ENCODE measurements around the gene TPRG1. TPM values are rescaled to one million over a fixed set of nuclear protein-coding genes. Genes with fewer than 3 reads are reported as not detected.

TPRG1 gene
- polyA plus RNA-seq, 1 donor (not counting 4 experiments of a cell fraction or from before 2014, with no cell fraction given): 1.5 TPM

- no peak overlapping the region for H3K9ac ChIP-seq (ENCODE audit: control insufficient read depth, extremely low read depth, insufficient read depth, low read length)
- H3K9me3 ChIP-seq (ENCODE audit: control insufficient read depth, low read depth, low read length): no peaks in the 10 kb centered on the region
- no peak overlapping the region for H3K4me3 ChIP-seq (ENCODE audit: control insufficient read depth in 2 of 3, extremely low read depth in 1 of 3, insufficient read depth in 2 of 3, low read depth in 1 of 3, low read length in 3 of 3)
- H3K36me3 ChIP-seq (ENCODE audit: control insufficient read depth in 2 of 2, extremely low read depth in 1 of 2, insufficient read depth in 2 of 2, low read length in 2 of 2): no peaks in the 10 kb centered on the region
- H3K27ac ChIP-seq (ENCODE audit: control insufficient read depth, insufficient read depth, low read length): no peak overlapping the region
- H3K4me2 ChIP-seq (ENCODE audit: control insufficient read depth, extremely low read depth, insufficient read depth, low read depth, low read length): no peak overlapping the region
- no peaks in the 10 kb centered on the region for H4K20me1 ChIP-seq (ENCODE audit: control insufficient read depth, extremely low read depth, insufficient read depth, low read length)
- DNase-seq (ENCODE audit: low read depth, low spot score) (no peak), FAIRE-seq (no peak)
- no peak overlapping the region for H2AFZ ChIP-seq (ENCODE audit: control insufficient read depth, low read length)
- no peaks in the 10 kb centered on the region for H3K9me1 ChIP-seq (ENCODE audit: control insufficient read depth, extremely low read depth, insufficient read depth, low read length)
- dilution Hi-C loops (cut with MboI; ENCODE audit: extremely low pct_ligation_motif_present, low sequenced_read_pairs): no loop called here
- TF ChIP-seq, protein P1, sequence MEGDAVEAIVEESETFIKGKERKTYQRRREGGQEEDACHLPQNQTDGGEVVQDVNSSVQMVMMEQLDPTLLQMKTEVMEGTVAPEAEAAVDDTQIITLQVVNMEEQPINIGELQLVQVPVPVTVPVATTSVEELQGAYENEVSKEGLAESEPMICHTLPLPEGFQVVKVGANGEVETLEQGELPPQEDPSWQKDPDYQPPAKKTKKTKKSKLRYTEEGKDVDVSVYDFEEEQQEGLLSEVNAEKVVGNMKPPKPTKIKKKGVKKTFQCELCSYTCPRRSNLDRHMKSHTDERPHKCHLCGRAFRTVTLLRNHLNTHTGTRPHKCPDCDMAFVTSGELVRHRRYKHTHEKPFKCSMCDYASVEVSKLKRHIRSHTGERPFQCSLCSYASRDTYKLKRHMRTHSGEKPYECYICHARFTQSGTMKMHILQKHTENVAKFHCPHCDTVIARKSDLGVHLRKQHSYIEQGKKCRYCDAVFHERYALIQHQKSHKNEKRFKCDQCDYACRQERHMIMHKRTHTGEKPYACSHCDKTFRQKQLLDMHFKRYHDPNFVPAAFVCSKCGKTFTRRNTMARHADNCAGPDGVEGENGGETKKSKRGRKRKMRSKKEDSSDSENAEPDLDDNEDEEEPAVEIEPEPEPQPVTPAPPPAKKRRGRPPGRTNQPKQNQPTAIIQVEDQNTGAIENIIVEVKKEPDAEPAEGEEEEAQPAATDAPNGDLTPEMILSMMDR (optimal IDR thresholded peaks at IDR 0.05 in 1 of 3, IDR thresholded peaks at IDR 0.05 in 1 of 3, conservative IDR thresholded peaks at IDR 0.05 in 1 of 3; ENCODE audit: extremely low read depth in 1 of 3, insufficient read depth in 2 of 3, low read length in 3 of 3): no peak
- no peak for TF ChIP-seq EZH2 (IDR thresholded peaks at IDR 0.05; ENCODE audit: low read length)
- H3K27me3 ChIP-seq (ENCODE audit: control insufficient read depth, extremely low read depth, insufficient read depth, low read length): peaks cover 13% of the 10 kb centered on the region
- no peaks in the 10 kb centered on the region for H3K4me1 ChIP-seq (ENCODE audit: control insufficient read depth, extremely low read depth, insufficient read depth, low read length)
- no peaks in the 10 kb centered on the region for H3K79me2 ChIP-seq (ENCODE audit: control insufficient read depth, insufficient read depth, low read length)
Observed at GRCh38 chr3:189146848-189147247, 24.9 kb upstream of the TPRG1 start.

- dilution Hi-C loops (cut with MboI; ENCODE audit: extremely low pct_ligation_motif_present, low sequenced_read_pairs): no loop called here
- DNase-seq (ENCODE audit: low read depth, low spot score) (no peak), FAIRE-seq (peak; percentile 92)
- no peaks in the 10 kb centered on the region for H3K9me3 ChIP-seq (ENCODE audit: control insufficient read depth, low read depth, low read length)
- H3K27ac ChIP-seq (ENCODE audit: control insufficient read depth, insufficient read depth, low read length): no peak overlapping the region
- H3K9ac ChIP-seq (ENCODE audit: control insufficient read depth, extremely low read depth, insufficient read depth, low read length): no peak overlapping the region
- no peak overlapping the region for H3K4me2 ChIP-seq (ENCODE audit: control insufficient read depth, extremely low read depth, insufficient read depth, low read depth, low read length)
- no peak overlapping the region for H3K4me3 ChIP-seq (ENCODE audit: control insufficient read depth in 2 of 3, extremely low read depth in 1 of 3, insufficient read depth in 2 of 3, low read depth in 1 of 3, low read length in 3 of 3)
- H4K20me1 ChIP-seq (ENCODE audit: control insufficient read depth, extremely low read depth, insufficient read depth, low read length): no peaks in the 10 kb centered on the region
- TF ChIP-seq EZH2 (IDR thresholded peaks at IDR 0.05; ENCODE audit: low read length): no peak
- TF ChIP-seq, protein P1 (optimal IDR thresholded peaks at IDR 0.05 in 1 of 3, IDR thresholded peaks at IDR 0.05 in 1 of 3, conservative IDR thresholded peaks at IDR 0.05 in 1 of 3; ENCODE audit: extremely low read depth in 1 of 3, insufficient read depth in 2 of 3, low read length in 3 of 3): peak; percentile 59 to 78 (median 73)
- H3K36me3 ChIP-seq (ENCODE audit: control insufficient read depth in 2 of 2, extremely low read depth in 1 of 2, insufficient read depth in 2 of 2, low read length in 2 of 2): no peaks in the 10 kb centered on the region
- H3K4me1 ChIP-seq (ENCODE audit: control insufficient read depth, extremely low read depth, insufficient read depth, low read length): no peaks in the 10 kb centered on the region
- H3K27me3 ChIP-seq (ENCODE audit: control insufficient read depth, extremely low read depth, insufficient read depth, low read length): peaks cover 4% of the 10 kb centered on the region
- H3K9me1 ChIP-seq (ENCODE audit: control insufficient read depth, extremely low read depth, insufficient read depth, low read length): no peaks in the 10 kb centered on the region
- H2AFZ ChIP-seq (ENCODE audit: control insufficient read depth, low read length): no peak overlapping the region
- no peaks in the 10 kb centered on the region for H3K79me2 ChIP-seq (ENCODE audit: control insufficient read depth, insufficient read depth, low read length)
Observed at GRCh38 chr3:189148081-189148507, 23.7 kb upstream of the TPRG1 start.
